Upper lobe of right lung (tissue), 1 donor: Measurements from ENCODE around the gene ATP11B. TPM values are rescaled to one million over a fixed set of nuclear protein-coding genes. Genes with fewer than 3 reads are reported as not detected.

Source experiments
- ATAC-seq: fragments of 200-7000 bp; cut with Tn5 transposase; one replicate; pipeline ENCODE4 v1.9.1; 2020; ENCODE audit warnings: mild to moderate bottlenecking, moderate library complexity
- DNase-seq: peaks from one replicate; pipeline ENCODE4 v3.0.0-alpha.2; 2020
- H3K27ac ChIP-seq: fragments of 200-600 bp; one replicate; pipeline ENCODE4 v1.8.0; 2022
- H3K27me3 ChIP-seq: fragments of 200-600 bp; one replicate; pipeline ENCODE4 v1.8.0; 2022; ENCODE audit warnings: mild to moderate bottlenecking
- H3K36me3 ChIP-seq: fragments of 200-600 bp; one replicate; pipeline ENCODE4 v1.8.0; 2022
- H3K4me1 ChIP-seq: fragments of 200-600 bp; one replicate; pipeline ENCODE4 v1.8.0; 2022
- H3K4me3 ChIP-seq: fragments of 200-600 bp; one replicate; pipeline ENCODE4 v1.8.0; 2022; ENCODE audit warnings: mild to moderate bottlenecking
- H3K9me3 ChIP-seq: fragments of 200-600 bp; one replicate; pipeline ENCODE4 v1.8.0; 2022
- intact Hi-C: fragments of 100-400 bp; cut with DNase I; formaldehyde crosslinking; loops from one replicate; pipeline ENCODE4 v1.11.0; 2022
- total RNA-seq: library from RNA; stranded (reverse); fragmentation: NEBNext Ultra II Directional; extraction: Animal tissue kit (Norgen Biotek cat#: 25700); gene quantifications from one replicate; pipeline ENCODE4 v1.2.1, GENCODE V29; 2021
- TF ChIP-seq, protein P1 (sequence below): fragments of 200-600 bp; IDR thresholded peaks from one replicate; pipeline ENCODE4 v1.8.0; 2022; ENCODE audit warnings: antibody characterized with exemption
- donor health status: DM: no; HTN: yes; CAD: no; lungs with severe emphysema.

The ATP11B gene
- total RNA-seq, 1 donor from 2014 or later = 70.7 TPM

DNA sequence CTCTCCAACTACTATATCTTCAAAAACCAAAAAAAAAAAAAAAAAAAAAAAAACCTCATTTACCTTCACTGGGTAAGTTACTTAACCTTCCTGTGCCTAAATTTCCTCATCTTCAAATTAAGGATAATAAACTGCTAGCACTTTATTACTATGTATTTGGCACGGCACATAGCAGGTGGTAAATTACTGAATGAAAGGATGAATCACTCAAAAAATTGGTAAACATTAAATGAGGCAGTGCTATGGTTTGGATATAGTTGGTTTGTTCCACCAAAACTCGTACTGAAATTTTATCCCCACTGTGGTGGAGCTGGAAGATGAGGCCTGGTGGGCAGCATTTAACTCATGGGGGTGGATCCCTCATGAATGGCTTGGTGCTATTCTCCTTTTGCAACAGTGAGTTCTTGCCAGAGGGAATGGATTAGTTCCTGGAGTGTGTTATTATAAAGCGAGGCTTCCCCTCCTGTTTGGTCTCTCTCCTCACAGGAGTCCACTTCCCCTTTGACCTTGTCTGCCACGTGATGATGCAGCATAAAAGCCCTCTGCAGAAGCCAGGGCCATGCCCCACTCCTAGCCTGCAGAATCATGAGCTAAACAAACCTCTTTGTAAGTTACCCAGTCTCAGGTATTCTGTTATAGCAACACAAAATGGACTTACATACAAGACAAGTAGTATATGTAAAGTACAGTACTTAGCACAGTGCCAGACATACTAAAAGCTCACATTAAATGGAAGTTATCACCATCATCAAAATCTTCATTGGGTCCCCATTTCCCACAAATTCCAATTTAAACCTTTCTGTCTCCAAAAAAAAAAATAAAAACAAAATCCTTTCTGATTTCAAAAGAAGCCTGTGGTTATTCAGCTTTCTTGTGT lies 166.4 kb downstream of the ATP11B start:
- Histone ChIP-seq H3K9me3 (no peaks in the 10 kb centered on the region), H3K27ac (no peak overlapping the region), H3K4me3 (no peak overlapping the region), H3K27me3 (no peaks in the 10 kb centered on the region), H3K4me1 (peaks cover 4% of the 10 kb centered on the region), H3K36me3 (peaks cover 32% of the 10 kb centered on the region)
- intact Hi-C loops = no loop called here
- DNase-seq = no peak
- TF ChIP-seq, protein P1, sequence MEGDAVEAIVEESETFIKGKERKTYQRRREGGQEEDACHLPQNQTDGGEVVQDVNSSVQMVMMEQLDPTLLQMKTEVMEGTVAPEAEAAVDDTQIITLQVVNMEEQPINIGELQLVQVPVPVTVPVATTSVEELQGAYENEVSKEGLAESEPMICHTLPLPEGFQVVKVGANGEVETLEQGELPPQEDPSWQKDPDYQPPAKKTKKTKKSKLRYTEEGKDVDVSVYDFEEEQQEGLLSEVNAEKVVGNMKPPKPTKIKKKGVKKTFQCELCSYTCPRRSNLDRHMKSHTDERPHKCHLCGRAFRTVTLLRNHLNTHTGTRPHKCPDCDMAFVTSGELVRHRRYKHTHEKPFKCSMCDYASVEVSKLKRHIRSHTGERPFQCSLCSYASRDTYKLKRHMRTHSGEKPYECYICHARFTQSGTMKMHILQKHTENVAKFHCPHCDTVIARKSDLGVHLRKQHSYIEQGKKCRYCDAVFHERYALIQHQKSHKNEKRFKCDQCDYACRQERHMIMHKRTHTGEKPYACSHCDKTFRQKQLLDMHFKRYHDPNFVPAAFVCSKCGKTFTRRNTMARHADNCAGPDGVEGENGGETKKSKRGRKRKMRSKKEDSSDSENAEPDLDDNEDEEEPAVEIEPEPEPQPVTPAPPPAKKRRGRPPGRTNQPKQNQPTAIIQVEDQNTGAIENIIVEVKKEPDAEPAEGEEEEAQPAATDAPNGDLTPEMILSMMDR = no peak
- ATAC-seq = peak; percentile 79

DNA sequence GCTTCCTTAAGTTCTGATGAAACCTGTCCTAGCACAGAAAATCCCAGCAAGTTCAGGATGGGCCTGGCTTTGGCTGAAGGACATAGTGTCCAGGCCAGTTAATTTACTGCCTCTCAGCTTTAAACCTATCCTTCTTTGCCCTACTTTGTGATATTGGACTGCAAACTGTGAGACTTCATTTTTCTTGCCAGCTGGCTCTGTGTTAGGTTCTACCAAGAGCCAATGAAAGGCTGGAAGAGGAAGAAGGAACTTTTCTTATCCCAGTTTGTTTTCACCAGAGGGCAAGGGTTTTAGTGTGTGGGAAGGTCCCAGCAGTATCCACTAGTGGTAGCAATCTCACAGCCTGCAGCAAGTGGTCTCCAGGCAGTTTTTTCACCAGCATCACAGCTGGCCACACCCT lies 168.9 kb downstream of the ATP11B start:
- Histone ChIP-seq H3K4me1 (peaks cover 4% of the 10 kb centered on the region), H3K4me3 (no peak overlapping the region), H3K9me3 (no peaks in the 10 kb centered on the region), H3K27me3 (no peaks in the 10 kb centered on the region), H3K27ac (no peak overlapping the region), H3K36me3 (peaks cover 23% of the 10 kb centered on the region)
- TF ChIP-seq, protein P1 = peak; percentile 5
- DNase-seq (no peak), ATAC-seq (peak; percentile 35)
- intact Hi-C loops = no loop called here

DNA sequence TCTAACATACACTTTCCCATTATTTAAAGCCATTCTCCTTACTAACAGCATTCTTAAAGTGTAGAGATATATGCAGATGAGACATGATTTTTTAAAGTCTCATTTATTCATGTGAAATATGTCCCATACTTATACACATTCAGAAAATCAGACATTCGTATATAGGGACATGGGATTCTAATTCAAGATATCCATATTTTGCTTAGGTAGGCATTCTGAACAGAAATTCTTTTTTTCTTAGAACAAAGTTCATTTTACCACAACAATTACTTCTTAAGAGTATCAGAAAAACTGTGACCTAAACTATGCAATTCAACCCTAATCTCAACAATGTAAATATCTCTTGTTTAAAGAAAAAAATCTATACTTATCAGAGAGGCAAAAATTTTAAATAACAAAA lies 170.9 kb downstream of the ATP11B start:
- no peak overlapping the region for H3K4me3 ChIP-seq
- ATAC-seq (no peak), DNase-seq (no peak)
- H3K27me3 ChIP-seq = no peaks in the 10 kb centered on the region
- intact Hi-C loops = no loop called here
- no peak overlapping the region for H3K27ac ChIP-seq
- TF ChIP-seq, protein P1 = no peak
- no peaks in the 10 kb centered on the region for H3K9me3 ChIP-seq
- H3K4me1 ChIP-seq = peaks cover 19% of the 10 kb centered on the region
- H3K36me3 ChIP-seq = peaks cover 15% of the 10 kb centered on the region

DNA sequence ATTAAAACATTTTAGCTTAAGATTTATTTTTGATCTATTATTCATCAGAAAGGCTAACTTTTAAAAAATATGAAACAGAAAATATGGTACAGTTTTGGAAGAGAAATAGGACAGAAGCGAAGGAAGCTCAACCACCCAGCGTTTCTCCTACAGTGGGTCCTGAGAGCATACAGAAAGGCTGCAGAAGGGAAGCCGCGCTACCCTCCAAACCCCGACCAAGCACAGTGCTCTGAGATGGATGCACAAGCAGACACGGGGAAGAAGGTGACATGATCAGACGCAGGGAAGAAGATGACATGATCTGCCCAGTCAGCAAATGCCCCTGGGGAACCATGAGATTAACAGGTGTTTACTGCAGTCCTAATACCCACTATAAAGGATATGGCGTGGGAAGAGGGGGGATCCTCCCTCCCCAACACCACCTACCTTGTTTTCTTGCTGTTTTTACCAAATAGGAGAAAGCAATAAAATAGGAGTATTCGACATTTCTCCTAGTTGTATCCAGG lies 172.6 kb downstream of the ATP11B start:
- Histone ChIP-seq H3K4me3 (no peak overlapping the region), H3K27me3 (no peaks in the 10 kb centered on the region), H3K9me3 (no peaks in the 10 kb centered on the region), H3K36me3 (peaks cover 13% of the 10 kb centered on the region), H3K27ac (no peak overlapping the region), H3K4me1 (peaks cover 25% of the 10 kb centered on the region)
- intact Hi-C loops = no loop called here
- TF ChIP-seq, protein P1 = no peak
- ATAC-seq (no peak), DNase-seq (no peak)

DNA sequence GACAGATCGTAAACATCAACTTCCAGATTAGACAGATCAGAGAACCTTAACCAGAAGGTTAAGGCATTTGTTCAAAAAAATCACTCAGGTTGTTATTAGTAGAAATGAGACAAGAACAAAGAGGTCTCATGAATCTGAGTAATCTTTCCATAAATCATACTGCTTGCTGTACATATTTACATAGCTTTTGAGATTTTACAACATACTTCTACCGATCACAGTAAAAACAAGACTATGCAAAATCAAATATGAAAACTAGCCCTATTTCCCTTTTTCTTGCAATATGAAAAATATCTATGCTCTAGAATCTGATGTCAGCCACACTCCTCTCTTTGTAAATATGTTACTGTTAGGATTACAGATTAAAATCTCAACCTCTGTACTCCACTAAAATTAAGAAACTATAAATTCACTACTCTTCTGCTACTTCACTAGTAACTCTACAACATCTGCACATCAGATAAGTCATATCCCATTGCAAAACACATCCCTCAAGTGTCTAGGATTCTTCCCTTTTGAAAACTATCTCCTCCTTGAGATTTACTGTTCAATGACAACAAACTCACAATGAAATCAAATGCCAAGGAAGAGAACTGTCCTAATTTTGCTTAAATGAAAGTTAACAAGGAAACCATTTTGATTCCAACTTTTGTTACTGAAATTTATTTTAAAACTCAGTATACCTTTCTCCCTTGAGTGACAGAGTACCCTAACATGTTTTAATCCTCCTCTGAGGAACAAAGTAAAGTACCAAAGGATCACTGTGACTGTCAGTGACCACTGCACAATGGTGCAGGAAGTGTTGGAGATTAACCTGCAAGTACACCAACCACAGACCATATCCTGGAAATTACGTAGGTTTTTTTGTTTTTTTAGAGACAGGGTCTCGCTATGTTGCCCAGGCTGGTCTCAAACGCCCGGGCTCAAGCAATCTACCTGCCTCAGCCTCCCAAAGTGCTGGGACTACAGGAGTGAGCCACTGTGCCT lies 174.2 kb downstream of the ATP11B start:
- H3K9me3 ChIP-seq = no peaks in the 10 kb centered on the region
- no peaks in the 10 kb centered on the region for H3K27me3 ChIP-seq
- no peak for ATAC-seq
- no peak for DNase-seq
- intact Hi-C loops = no loop called here
- TF ChIP-seq, protein P1 = no peak
- H3K36me3 ChIP-seq = peaks cover 2% of the 10 kb centered on the region
- no peak overlapping the region for H3K4me3 ChIP-seq
- peaks cover 23% of the 10 kb centered on the region for H3K4me1 ChIP-seq
- H3K27ac ChIP-seq = no peak overlapping the region
